LHCN-M2 (cell line): ENCODE measurements around the gene TUBA3E. TPM values are rescaled to one million over a fixed set of nuclear protein-coding genes. Genes with fewer than 3 reads are reported as not detected.
"Not testable (repeated sequence)": the region's sequence is repeated elsewhere in the genome, so short reads cannot be mapped to it uniquely, and the experiment has no call there.

Experiments
- DNase-seq: peaks from one replicate; pipeline ENCODE4 v3.0.0-alpha.2; 2012; ENCODE audit warnings: low read depth
- total RNA-seq: library from RNA; depleted of rRNA; stranded (reverse); fragments of >200 nt; gene quantifications from 2 replicates; pipeline ENCODE4 v1.2.3, GENCODE V29; 2014; rRNA removed

TUBA3E gene
- total RNA-seq, 1 experiment from 2014 or later: 0.29 TPM

GRCh38 chr2:130143266-130144039 is 54.8 kb downstream of the TUBA3E start:
- not testable (repeated sequence) for DNase-seq

- not testable (repeated sequence) for DNase-seq
Observed at GRCh38 chr2:130142396-130143265, 55.6 kb downstream of the TUBA3E start.

Other genes with a start within 250 kb of the TUBA3E start
- not detected in 2 replicates for gene RAB6C, start 218.8 kb downstream of the TUBA3E start, total RNA-seq
- not detected in 2 replicates for gene POTEF, start 69.2 kb downstream of the TUBA3E start, total RNA-seq
- 24.8 and 26.5 TPM in 2 replicates for gene CCDC74B, start 53.3 kb downstream of the TUBA3E start, total RNA-seq
- 41.6 and 42.5 TPM in 2 replicates for gene SMPD4, start 16.8 kb downstream of the TUBA3E start, total RNA-seq
- 157 and 161 TPM in 2 replicates for gene MZT2B, start 16.2 kb downstream of the TUBA3E start, total RNA-seq
- 114 and 150 TPM in 2 replicates for gene IMP4, start 144.5 kb upstream of the TUBA3E start, total RNA-seq
- gene PTPN18, start 157.6 kb upstream of the TUBA3E start, total RNA-seq: 29.2 and 39.4 TPM in 2 replicates